ENCODE data around the gene ARHGAP15. TPM values are rescaled to one million over a fixed set of nuclear protein-coding genes. Genes with fewer than 3 reads are reported as not detected.

Gene ARHGAP15
- total and polyA plus RNA-seq, 8 donors = 0.69 to 5.2 (median 1.5) TPM

- intact Hi-C loops (cut with DNase I) = no loop called here
- Histone ChIP-seq H3K4me3 (no peak overlapping the region), H3K4me1 (no peaks in the 10 kb centered on the region), H3K27ac (no peak overlapping the region), H3K27me3 (no peaks in the 10 kb centered on the region), H3K9me3 (no peaks in the 10 kb centered on the region), H3K36me3 (no peaks in the 10 kb centered on the region)
- no peak for FAIRE-seq
- DNase-seq = no peak
- no peak for ATAC-seq
- no peak for TF ChIP-seq CTCF (IDR thresholded peaks at IDR 0.05)
- WGBS, 2 donors = 61 to 66% methylated on average over 4 of the region's 4 CpGs
Measured at GRCh38 chr2:143792602-143793001, 663.4 kb downstream of the ARHGAP15 start.

GRCh38 chr2:143793381-143793780 lies 664.2 kb downstream of the ARHGAP15 start:
- TF ChIP-seq CTCF (IDR thresholded peaks at IDR 0.05) = no peak
- no peak overlapping the region for H3K4me3 ChIP-seq
- no peaks in the 10 kb centered on the region for H3K4me1 ChIP-seq
- FAIRE-seq = no peak
- H3K27me3 ChIP-seq = no peaks in the 10 kb centered on the region
- WGBS, 2 donors = 85 to 95% methylated on average over 3 of the region's 3 CpGs
- intact Hi-C loops (cut with DNase I) = no loop called here
- DNase-seq = no peak
- ATAC-seq = no peak
- H3K9me3 ChIP-seq = no peaks in the 10 kb centered on the region
- H3K36me3 ChIP-seq = no peaks in the 10 kb centered on the region
- no peak overlapping the region for H3K27ac ChIP-seq

DNA sequence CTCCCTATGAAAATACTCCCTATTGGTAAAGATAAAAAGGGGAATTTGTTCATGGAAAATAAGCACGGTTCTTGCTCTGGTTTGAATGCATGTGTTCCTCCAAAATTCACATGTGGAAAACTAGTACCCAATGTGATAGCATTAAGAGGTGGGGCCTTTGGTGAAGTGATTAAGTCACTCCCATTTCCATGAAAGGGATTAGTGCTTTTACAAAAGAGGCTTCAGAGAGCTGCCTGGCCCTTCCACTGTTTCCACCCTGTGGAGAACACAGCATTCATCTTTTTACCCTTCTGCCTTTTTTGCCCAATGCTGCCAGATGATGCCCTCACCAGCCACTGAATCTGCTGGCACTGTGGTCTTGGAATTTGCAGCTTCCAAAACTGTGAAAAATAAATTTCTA lies 666.8 kb downstream of the ARHGAP15 start:
- no peaks in the 10 kb centered on the region for H3K36me3 ChIP-seq
- no peak for ATAC-seq
- DNase-seq = no peak
- no peaks in the 10 kb centered on the region for H3K4me1 ChIP-seq
- WGBS, 2 donors = 86 to 90% methylated on average over 1 of the region's 1 CpG
- no peaks in the 10 kb centered on the region for H3K9me3 ChIP-seq
- FAIRE-seq = no peak
- no peak overlapping the region for H3K27ac ChIP-seq
- no peak for TF ChIP-seq CTCF (IDR thresholded peaks at IDR 0.05)
- intact Hi-C loops (cut with DNase I) = no loop called here
- no peaks in the 10 kb centered on the region for H3K27me3 ChIP-seq
- H3K4me3 ChIP-seq = no peak overlapping the region

DNA sequence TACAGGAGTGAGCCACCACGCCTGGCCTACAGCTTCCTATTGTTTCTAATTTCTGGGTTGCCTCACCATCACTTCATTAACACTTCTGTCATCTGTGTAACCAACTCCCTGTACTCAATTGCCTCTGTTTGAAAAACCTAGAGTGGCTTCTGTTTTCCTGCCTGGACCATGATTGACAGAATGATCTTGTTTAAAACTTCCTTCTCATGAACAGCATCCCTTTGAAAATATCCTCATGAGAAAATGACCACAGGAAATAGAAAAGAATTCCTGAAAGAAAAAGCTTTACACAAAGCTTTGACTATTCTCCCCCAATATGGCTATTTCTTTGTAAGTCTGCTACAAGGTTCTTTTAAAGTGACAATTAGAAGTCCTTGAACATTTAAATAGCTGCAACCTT lies 672.3 kb downstream of the ARHGAP15 start:
- Histone ChIP-seq H3K36me3 (no peaks in the 10 kb centered on the region), H3K27me3 (no peaks in the 10 kb centered on the region), H3K4me1 (no peaks in the 10 kb centered on the region), H3K4me3 (no peak overlapping the region), H3K9me3 (no peaks in the 10 kb centered on the region), H3K27ac (no peak overlapping the region)
- TF ChIP-seq CTCF (IDR thresholded peaks at IDR 0.05) = no peak
- intact Hi-C loops (cut with DNase I) = no loop called here
- FAIRE-seq (no peak), ATAC-seq (no peak), DNase-seq (no peak)
- 72 to 79% methylated on average over 1 of the region's 1 CpG for WGBS, 2 donors

- WGBS, 2 donors = 29 to 35% methylated on average over 4 of the region's 4 CpGs
- TF ChIP-seq CTCF (IDR thresholded peaks at IDR 0.05) = no peak
- Histone ChIP-seq H3K4me1 (no peaks in the 10 kb centered on the region), H3K36me3 (no peaks in the 10 kb centered on the region), H3K4me3 (no peak overlapping the region), H3K9me3 (no peaks in the 10 kb centered on the region), H3K27ac (no peak overlapping the region), H3K27me3 (no peaks in the 10 kb centered on the region)
- DNase-seq (no peak), ATAC-seq (peak in 1 of 4 donors; percentile 21), FAIRE-seq (no peak)
- intact Hi-C loops (cut with DNase I) = no loop called here
Measured at GRCh38 chr2:143802242-143802641, 673.0 kb downstream of the ARHGAP15 start.
